HUES48 (cell line): ENCODE results near the gene GPR162.
"Not testable (repeated sequence)": the region's sequence is repeated elsewhere in the genome, so short reads cannot be mapped to it uniquely, and the experiment has no call there.

ENCODE experiments used
- H3K27ac ChIP-seq: one replicate; pipeline ENCODE4 v1.7.0; 2013; ENCODE audit warnings: low read depth, low read length, inconsistent platforms
- H3K27me3 ChIP-seq: 2 replicates; pipeline ENCODE4 v1.6.1; 2013; ENCODE audit warnings: mild to moderate bottlenecking, low read length; ENCODE audit not compliant: control insufficient read depth, insufficient read depth
- H3K36me3 ChIP-seq: 2 replicates; pipeline ENCODE4 v1.6.1; 2013; ENCODE audit warnings: low read length; ENCODE audit not compliant: control insufficient read depth, insufficient read depth
- H3K4me1 ChIP-seq: 2 replicates; pipeline ENCODE4 v1.6.1; 2013; ENCODE audit warnings: mild to moderate bottlenecking, low read length; ENCODE audit not compliant: control insufficient read depth, insufficient read depth
- H3K4me3 ChIP-seq: 2 replicates; pipeline ENCODE4 v1.5.1; 2013; ENCODE audit warnings: mild to moderate bottlenecking, low read depth, low read length
- H3K9ac ChIP-seq: 2 replicates; pipeline ENCODE4 v1.6.1; 2013; ENCODE audit warnings: mild to moderate bottlenecking, low read depth, low read length, moderate library complexity
- H3K9me3 ChIP-seq: 2 replicates; pipeline ENCODE4 v1.6.1; 2013; ENCODE audit warnings: low read length; ENCODE audit not compliant: control insufficient read depth, insufficient read depth

GPR162 gene

GRCh38 chr12:6872073-6873048 is 50.7 kb downstream of the GPR162 start:
- Histone ChIP-seq H3K27ac (peak overlapping the region; percentile 85), H3K4me1 (peaks cover 31% of the 10 kb centered on the region), H3K9me3 (no peaks in the 10 kb centered on the region), H3K36me3 (peaks cover 30% of the 10 kb centered on the region), H3K4me3 (peak overlapping the region; percentile 96), H3K9ac (peak overlapping the region; percentile 72), H3K27me3 (no peaks in the 10 kb centered on the region)

GRCh38 chr12:6873094-6874014 is 51.7 kb downstream of the GPR162 start, which contains the start of gene SPSB2:
Gene SPSB2, minus strand, starts transcription at chr12:6873303. Its CDS starts 402 bp downstream, at chr12:6872901.
- no peaks in the 10 kb centered on the region for H3K27me3 ChIP-seq
- peak within 1 kb of the TSS; percentile 85 for H3K27ac ChIP-seq
- H3K4me3 ChIP-seq: peak within 1 kb of the TSS; percentile 96
- H3K36me3 ChIP-seq: peaks cover 30% of the 10 kb centered on the region
- H3K9me3 ChIP-seq: no peaks in the 10 kb centered on the region
- H3K4me1 ChIP-seq: peaks cover 31% of the 10 kb centered on the region
- peak within 1 kb of the TSS; percentile 72 for H3K9ac ChIP-seq

GRCh38 chr12:6874015-6874368 is 52.4 kb downstream of the GPR162 start:
- Histone ChIP-seq H3K36me3 (peaks cover 27% of the 10 kb centered on the region), H3K27ac (peak overlapping the region; percentile 83), H3K4me3 (peak overlapping the region; percentile 86), H3K9ac (peak overlapping the region; percentile 66), H3K4me1 (peaks cover 28% of the 10 kb centered on the region)
- H3K9me3 ChIP-seq, H3K27me3 ChIP-seq: not testable (repeated sequence)
